HCT116 (cell line): ENCODE results near the gene TMEM271. TPM values are rescaled to one million over a fixed set of nuclear protein-coding genes. Genes with fewer than 3 reads are reported as not detected.
"Not testable (repeated sequence)": the region's sequence is repeated elsewhere in the genome, so short reads cannot be mapped to it uniquely, and the experiment has no call there.

Source experiments
- ATAC-seq: fragments of 200-7000 bp; cut with Tn5 transposase; 2 replicates; pipeline ENCODE4 v1.9.1; 2020; ENCODE audit warnings: mild to moderate bottlenecking, moderate library complexity
- BruUV-seq: library from RNA; stranded (reverse); fragments of 400-500 nt; replicated peaks from 2 replicates; lab custom pipeline; 2021; lab: Mats Ljungman, UMichigan
- CTCF ChIA-PET: fragments of 300-600 bp; sonication (Branson Sonifier 250); formaldehyde crosslinking; loops from one replicate; lab custom pipeline; 2021; ENCODE audit warnings: antibody characterized with exemption; lab: Charles Lee
- POLR2A ChIA-PET: fragments of 300-600, 350-600 bp; sonication (Branson Sonifier 250); formaldehyde crosslinking; loops from one replicate; lab custom pipeline; 2021; ENCODE audit warnings: antibody characterized with exemption; lab: Charles Lee
- RAD21 ChIA-PET, 2 experiments: fragments of 300-600 bp; sonication (Branson Sonifier 250); formaldehyde crosslinking; loops; one replicate each; lab custom pipeline; 2023; ENCODE audit warnings: low total read pairs in 2 of 2; ENCODE audit not compliant: uncharacterized antibody in 2 of 2, unreplicated experiment in 2 of 2, low non-redundant PET in 1 of 2; lab: Charles Lee
- DNase-seq: peaks from one replicate; pipeline ENCODE4 v3.0.0-alpha.2; 2010; ENCODE audit warnings: low read depth, low spot score
- H2AFZ ChIP-seq: fragments of 200-600 bp; shearing (Covaris generic), sonication (generic); 2 replicates; pipeline ENCODE4 v1.6.1; 2017; ENCODE audit warnings: low read depth, mixed run types, mixed read lengths, antibody characterized with exemption, low read length; ENCODE audit not compliant: poor library complexity, severe bottlenecking
- H3K27ac ChIP-seq: 2 replicates; pipeline ENCODE4 v1.5.1; 2012; ENCODE audit warnings: low read depth, low read length
- H3K27me3 ChIP-seq: fragments of 200-600 bp; sonication (generic); 2 replicates; pipeline ENCODE4 v1.6.1; 2016; ENCODE audit warnings: mixed run types, low read length, mixed read lengths; ENCODE audit not compliant: insufficient read depth
- H3K36me3 ChIP-seq, 2 experiments: fragments of 200-500 bp in 1 of 2; fragments of 200-600 bp in 1 of 2; sonication (Bioruptor generic) in 1 of 2; sonication (generic) in 1 of 2; 2 replicates each; pipeline versions ENCODE4 v1.5.1 to v1.6.1; 2014 to 2016; ENCODE audit warnings: low read length in 2 of 2, inconsistent platforms in 1 of 2, mixed read lengths in 1 of 2, mixed run types in 1 of 2; ENCODE audit not compliant: insufficient read depth in 2 of 2, control insufficient read depth in 1 of 2
- H3K4me1 ChIP-seq, 2 experiments: fragments of 200-600 bp in 1 of 2; sonication (generic) in 1 of 2; 2 replicates each; pipeline versions ENCODE4 v1.5.1 to v1.6.1; 2012 to 2017; ENCODE audit warnings: low read length in 2 of 2, inconsistent platforms in 1 of 2, mild to moderate bottlenecking in 1 of 2, mixed read lengths in 1 of 2, mixed run types in 1 of 2, moderate library complexity in 1 of 2; ENCODE audit not compliant: insufficient read depth in 2 of 2, control insufficient read depth in 1 of 2
- H3K4me2 ChIP-seq: fragments of 200-600 bp; sonication (generic); 2 replicates; pipeline ENCODE4 v1.6.1; 2017; ENCODE audit warnings: mixed run types, low read length, mixed read lengths
- H3K4me3 ChIP-seq, 2 experiments: fragments of 200-600 bp in 1 of 2; sonication (generic) in 1 of 2; replicated peaks in 1 of 2; 2 replicates each; pipeline ENCODE4 v1.5.1; 2011 to 2016; ENCODE audit warnings: low read length in 2 of 2, control low read depth in 1 of 2, low read depth in 1 of 2, mild to moderate bottlenecking in 1 of 2, mixed read lengths in 1 of 2, mixed run types in 1 of 2
- H3K79me2 ChIP-seq: fragments of 200-600 bp; sonication (generic); 2 replicates; pipeline ENCODE4 v1.6.1; 2017; ENCODE audit warnings: mild to moderate bottlenecking, mixed run types, low read length, moderate library complexity, mixed read lengths; ENCODE audit not compliant: insufficient read depth
- H3K9ac ChIP-seq: fragments of 200-600 bp; sonication (generic); 2 replicates; pipeline ENCODE4 v1.6.1; 2016; ENCODE audit warnings: low read length, mixed read lengths
- H3K9me2 ChIP-seq: fragments of 200-600 bp; sonication (generic), shearing (Covaris generic); 2 replicates; pipeline ENCODE4 v1.6.1; 2017; ENCODE audit warnings: mixed run types, mild to moderate bottlenecking, moderate library complexity; ENCODE audit not compliant: insufficient read depth
- H3K9me3 ChIP-seq, 2 experiments: fragments of 200-500 bp in 1 of 2; fragments of 200-600 bp in 1 of 2; sonication (Bioruptor generic) in 1 of 2; sonication (generic) in 1 of 2; 2 replicates each; pipeline ENCODE4 v1.6.1; 2014 to 2017; ENCODE audit warnings: low read length in 2 of 2, mixed read lengths in 2 of 2, inconsistent platforms in 1 of 2, low read depth in 1 of 2, mild to moderate bottlenecking in 1 of 2, mixed run types in 1 of 2, moderate library complexity in 1 of 2; ENCODE audit not compliant: control insufficient read depth in 1 of 2, insufficient read depth in 1 of 2
- H4K20me1 ChIP-seq: fragments of 200-600 bp; sonication (generic), shearing (Covaris generic); 2 replicates; pipeline ENCODE4 v1.6.1; 2017; ENCODE audit warnings: mixed run types, mild to moderate bottlenecking, moderate library complexity; ENCODE audit not compliant: insufficient read depth
- ATF3 ChIP-seq: IDR thresholded peaks from 2 replicates; pipeline ENCODE4 v1.6.1; 2012
- CBX3 ChIP-seq: IDR thresholded peaks from 2 replicates; pipeline ENCODE4 v1.6.1; 2012; ENCODE audit warnings: low read depth
- CEBPB ChIP-seq: IDR thresholded peaks from 2 replicates; pipeline ENCODE4 v1.6.1; 2012; ENCODE audit warnings: low read depth
- ELF1 ChIP-seq: IDR thresholded peaks from 2 replicates; pipeline ENCODE4 v1.6.1; 2012; ENCODE audit warnings: low read depth, borderline replicate concordance
- EZH2phosphoT487 ChIP-seq: fragments of 200-600 bp; IDR thresholded peaks from 2 replicates; pipeline ENCODE4 v1.6.1; 2018; ENCODE audit warnings: antibody characterized with exemption, borderline replicate concordance
- FOSL1 ChIP-seq: IDR thresholded peaks from 2 replicates; pipeline ENCODE4 v1.6.1; 2012; ENCODE audit warnings: low read depth
- MAX ChIP-seq: IDR thresholded peaks from 2 replicates; pipeline ENCODE4 v1.6.1; 2012
- RAD21 ChIP-seq: IDR thresholded peaks from 2 replicates; pipeline ENCODE4 v1.6.1; 2012; ENCODE audit warnings: low read depth, mild to moderate bottlenecking
- REST ChIP-seq: IDR thresholded peaks from 2 replicates; pipeline ENCODE4 v1.6.1; 2012; ENCODE audit warnings: low read depth
- SIN3A ChIP-seq: IDR thresholded peaks from 2 replicates; pipeline ENCODE4 v1.6.1; 2012; ENCODE audit warnings: low read depth
- SP1 ChIP-seq: IDR thresholded peaks from 2 replicates; pipeline ENCODE4 v1.6.1; 2012; ENCODE audit warnings: low read depth
- TCF7L2 ChIP-seq: IDR thresholded peaks from 2 replicates; pipeline ENCODE4 v1.7.0; 2011; ENCODE audit warnings: borderline replicate concordance, inconsistent platforms; ENCODE audit not compliant: insufficient read depth, insufficient read length; ENCODE audit errors: extremely low read depth
- YY1 ChIP-seq: IDR thresholded peaks from 2 replicates; pipeline ENCODE4 v1.6.1; 2011; ENCODE audit warnings: low read length, low read depth, moderate library complexity, mild to moderate bottlenecking; ENCODE audit not compliant: insufficient replicate concordance; ENCODE audit errors: extremely low read depth
- ZNF274 ChIP-seq: fragments of 200-500 bp; sonication (Bioruptor generic); IDR thresholded peaks from 2 replicates; pipeline ENCODE4 v1.6.1; 2014; ENCODE audit warnings: mild to moderate bottlenecking, low read depth, low read length, inconsistent platforms
- intact Hi-C: fragments of 100-400 bp; cut with micrococcal nuclease; formaldehyde crosslinking; loops from 2 replicates; pipeline ENCODE4 v1.10.0; 2022
- total RNA-seq: library from RNA; stranded (reverse); gene quantifications from one replicate; pipeline ENCODE4 v1.2.1, GENCODE V29; 2021; ENCODE audit not compliant: unreplicated experiment

Gene TMEM271
- total RNA-seq, 1 experiment from 2014 or later: not detected

GRCh38 chr4:552019-552418 is 24.1 kb downstream of the TMEM271 start:
- TF ChIP-seq EZH2phosphoT487 (no peak), SIN3A (no peak), CEBPB (no peak), MAX (no peak), SP1 (no peak), REST (no peak), CBX3 (no peak), ATF3 (no peak), ZNF274 (no peak), RAD21 (no peak), FOSL1 (no peak), TCF7L2 (no peak), YY1 (no peak), ELF1 (no peak)
- RAD21 ChIA-PET: no interaction called here
- H3K36me3 ChIP-seq: no peaks in the 10 kb centered on the region
- no peak overlapping the region for H3K9ac ChIP-seq
- ATAC-seq (no peak), DNase-seq (no peak)
- intact Hi-C loops: no loop called here
- peaks cover 0 to 8% of the 10 kb centered on the region in 2 experiments; a peak in 1 of 4 replicates for H3K9me3 ChIP-seq
- H3K27me3 ChIP-seq: no peaks in the 10 kb centered on the region
- H3K4me3 ChIP-seq: no peak overlapping the region
- CTCF ChIA-PET: no interaction called here
- H2AFZ ChIP-seq: no peak overlapping the region
- no peaks in the 10 kb centered on the region for H4K20me1 ChIP-seq
- no peak overlapping the region for H3K27ac ChIP-seq
- H3K4me1 ChIP-seq: no peaks in the 10 kb centered on the region
- POLR2A ChIA-PET: no interaction called here
- no TSS peak for BruUV-seq
- H3K4me2 ChIP-seq: no peak overlapping the region
- H3K79me2 ChIP-seq: no peaks in the 10 kb centered on the region
- no peaks in the 10 kb centered on the region for H3K9me2 ChIP-seq

GRCh38 chr4:550268-550667 is 25.8 kb downstream of the TMEM271 start:
- H4K20me1 ChIP-seq, H3K27ac ChIP-seq, H3K27me3 ChIP-seq, H3K4me2 ChIP-seq, H3K36me3 ChIP-seq, BruUV-seq, H3K4me1 ChIP-seq, H3K9me2 ChIP-seq, ATAC-seq, DNase-seq, H3K79me2 ChIP-seq, intact Hi-C loops, H3K4me3 ChIP-seq, POLR2A ChIA-PET, H2AFZ ChIP-seq, H3K9me3 ChIP-seq, RAD21 ChIA-PET, CTCF ChIA-PET, H3K9ac ChIP-seq: not testable (repeated sequence)
